IMR-90 (cell line): ENCODE measurements around the gene RPS25. TPM values are rescaled to one million over a fixed set of nuclear protein-coding genes. Genes with fewer than 3 reads are reported as not detected.
A peak's percentile ranks its signal among the peaks of the same experiment; 100 is the strongest.

Experiments
- ATAC-seq: fragments of 200-7000 bp; cut with Tn5 transposase; 2 replicates; pipeline ENCODE4 v1.9.1; 2020; ENCODE audit warnings: low read depth, mild to moderate bottlenecking, moderate library complexity
- BruUV-seq: library from RNA; stranded (reverse); fragments of 400-500 nt; replicated peaks from 2 replicates; lab custom pipeline; 2021; lab: Mats Ljungman, UMichigan
- CTCF ChIA-PET: fragments of 300-600 bp; formaldehyde crosslinking; extraction: SDS; loops from one replicate; lab custom pipeline; 2021; ENCODE audit warnings: antibody characterized with exemption; lab: Yijun Ruan, JAX
- POLR2A ChIA-PET: fragments of 300-600 bp; sonication (Branson Sonifier 250); formaldehyde crosslinking; loops from one replicate; lab custom pipeline; 2022; ENCODE audit warnings: antibody characterized with exemption; ENCODE audit not compliant: unreplicated experiment; lab: Charles Lee
- DNase-seq: peaks from one replicate; pipeline ENCODE4 v3.0.0; 2013
- H2AFZ ChIP-seq: replicated peaks from 2 replicates; pipeline ENCODE3; 2013; ENCODE audit warnings: low read length, mild to moderate bottlenecking; ENCODE audit not compliant: poor library complexity
- H2AK5ac ChIP-seq: 2 replicates; pipeline ENCODE4 v1.6.1; 2013; ENCODE audit warnings: low read depth, low read length, inconsistent platforms
- H2AK9ac ChIP-seq: replicated peaks from 2 replicates; pipeline ENCODE3; 2013; ENCODE audit warnings: mild to moderate bottlenecking, low read depth, low read length, moderate library complexity; ENCODE audit not compliant: poor library complexity
- H2BK120ac ChIP-seq: 2 replicates; pipeline ENCODE4 v1.6.1; 2013; ENCODE audit warnings: low read depth, low read length, inconsistent platforms
- H2BK15ac ChIP-seq: 3 replicates; pipeline ENCODE4 v1.6.1; 2013; ENCODE audit warnings: low read depth, low read length, inconsistent platforms
- H2BK20ac ChIP-seq: 2 replicates; pipeline ENCODE4 v1.6.1; 2013; ENCODE audit warnings: low read depth, mild to moderate bottlenecking, inconsistent platforms, low read length, moderate library complexity
- H2BK5ac ChIP-seq: 2 replicates; pipeline ENCODE4 v1.6.1; 2013; ENCODE audit warnings: mild to moderate bottlenecking, low read depth, low read length, inconsistent platforms; ENCODE audit not compliant: poor library complexity, severe bottlenecking
- H3K14ac ChIP-seq: replicated peaks from 2 replicates; pipeline ENCODE4 v1.6.1; 2013; ENCODE audit warnings: low read depth, low read length, inconsistent platforms
- H3K18ac ChIP-seq: 2 replicates; pipeline ENCODE4 v1.6.1; 2013; ENCODE audit warnings: low read depth, low read length, control low read depth
- H3K23ac ChIP-seq: 2 replicates; pipeline ENCODE4 v1.6.1; 2013; ENCODE audit warnings: low read depth, low read length, inconsistent platforms
- H3K27ac ChIP-seq: 2 replicates; pipeline ENCODE4 v1.5.1; 2013; ENCODE audit warnings: mild to moderate bottlenecking, control low read depth, low read length; ENCODE audit not compliant: insufficient read depth
- H3K27me3 ChIP-seq: 2 replicates; pipeline ENCODE4 v1.6.1; 2013; ENCODE audit warnings: low read length; ENCODE audit not compliant: control insufficient read depth, insufficient read depth
- H3K36me3 ChIP-seq: 2 replicates; pipeline ENCODE4 v1.6.1; 2013; ENCODE audit warnings: low read length, mixed read lengths; ENCODE audit not compliant: control insufficient read depth, insufficient read depth
- H3K4ac ChIP-seq: 2 replicates; pipeline ENCODE4 v1.6.1; 2013; ENCODE audit warnings: low read depth, low read length, inconsistent platforms
- H3K4me1 ChIP-seq: 2 replicates; pipeline ENCODE4 v1.6.1; 2013; ENCODE audit warnings: low read length, mixed read lengths; ENCODE audit not compliant: control insufficient read depth, insufficient read depth
- H3K4me2 ChIP-seq: 2 replicates; pipeline ENCODE4 v1.6.1; 2013; ENCODE audit warnings: low read depth, mild to moderate bottlenecking, control low read depth, low read length, moderate library complexity
- H3K4me3 ChIP-seq: 2 replicates; pipeline ENCODE4 v1.5.1; 2013; ENCODE audit warnings: low read depth, mild to moderate bottlenecking, control low read depth, low read length, moderate library complexity; ENCODE audit not compliant: insufficient read depth
- H3K56ac ChIP-seq: 2 replicates; pipeline ENCODE4 v1.6.1; 2013; ENCODE audit warnings: low read length, inconsistent platforms; ENCODE audit not compliant: insufficient read depth; ENCODE audit errors: extremely low read depth
- H3K79me1 ChIP-seq, 2 experiments: 2 replicates each; pipeline ENCODE4 v1.6.1; 2013; ENCODE audit warnings: low read length in 2 of 2, inconsistent platforms in 1 of 2, low read depth in 1 of 2
- H3K9ac ChIP-seq: 2 replicates; pipeline ENCODE4 v1.6.1; 2013; ENCODE audit warnings: low read depth, low read length, control low read depth
- H3K9me1 ChIP-seq: 2 replicates; pipeline ENCODE4 v1.6.1; 2013; ENCODE audit warnings: low read length, inconsistent platforms; ENCODE audit not compliant: insufficient read depth
- H3K9me3 ChIP-seq: 2 replicates; pipeline ENCODE4 v1.6.1; 2013; ENCODE audit warnings: low read length; ENCODE audit not compliant: control insufficient read depth, insufficient read depth
- H4K20me1 ChIP-seq: 2 replicates; pipeline ENCODE4 v1.6.1; 2013; ENCODE audit warnings: low read length, inconsistent platforms; ENCODE audit not compliant: insufficient read depth
- H4K5ac ChIP-seq: 2 replicates; pipeline ENCODE4 v1.6.1; 2013; ENCODE audit warnings: mild to moderate bottlenecking, low read depth, low read length, control low read depth
- H4K8ac ChIP-seq, 2 experiments: 2 replicates each; pipeline ENCODE4 v1.6.1; 2013; ENCODE audit warnings: low read depth in 2 of 2, low read length in 2 of 2, control low read depth in 1 of 2, inconsistent platforms in 1 of 2
- H4K91ac ChIP-seq: 2 replicates; pipeline ENCODE4 v1.6.1; 2013; ENCODE audit warnings: low read depth, low read length, inconsistent platforms; ENCODE audit not compliant: insufficient read depth
- BHLHE40 ChIP-seq: fragments of 150-350 bp; IDR thresholded peaks from 2 replicates; pipeline ENCODE4 v1.6.1; 2016; ENCODE audit warnings: mild to moderate bottlenecking, low read depth, low read length
- CTCF ChIP-seq: conservative IDR thresholded peaks from 2 replicates; pipeline ENCODE4 v1.5.1; 2012; ENCODE audit warnings: mild to moderate bottlenecking, low read depth, low read length, improper control_type of control experiment
- ELK1 ChIP-seq: fragments of 150-350 bp; IDR thresholded peaks from 2 replicates; pipeline ENCODE4 v1.6.1; 2016; ENCODE audit warnings: low read depth, mild to moderate bottlenecking, low read length, moderate library complexity, borderline replicate concordance
- FOS ChIP-seq: fragments of 150-350 bp; IDR thresholded peaks from 2 replicates; pipeline ENCODE4 v1.6.1; 2016; ENCODE audit warnings: low read depth, low read length
- MAFK ChIP-seq: IDR thresholded peaks from 2 replicates; pipeline ENCODE4 v1.6.1; 2012; ENCODE audit warnings: low read depth, low read length, improper control_type of control experiment
- MAZ ChIP-seq: IDR thresholded peaks from 2 replicates; pipeline ENCODE4 v1.6.1; 2012; ENCODE audit warnings: low read depth, mild to moderate bottlenecking, low read length, improper control_type of control experiment, moderate library complexity, borderline replicate concordance
- MXI1 ChIP-seq: IDR thresholded peaks from 2 replicates; pipeline ENCODE4 v1.6.1; 2012; ENCODE audit warnings: low read depth, mild to moderate bottlenecking, low read length, moderate library complexity, borderline replicate concordance
- NFE2L2 ChIP-seq: fragments of 150-350 bp; IDR thresholded peaks from 2 replicates; pipeline ENCODE4 v1.6.1; 2016; ENCODE audit warnings: low read depth, mild to moderate bottlenecking, low read length
- POLR2A ChIP-seq: IDR thresholded peaks from 2 replicates; pipeline ENCODE4 v1.6.1; 2012; ENCODE audit warnings: mild to moderate bottlenecking, low read depth, low read length
- SMC3 ChIP-seq: fragments of 150-350 bp; IDR thresholded peaks from 2 replicates; pipeline ENCODE4 v1.6.1; 2016; ENCODE audit warnings: low read depth, mild to moderate bottlenecking, antibody characterized with exemption, low read length, moderate library complexity
- WGBS, 2 experiments: methylation state at CpG; one replicate each; pipeline versions ENCODE4 v1.1.5 to v1.1.7; 2013; ENCODE audit warnings: missing lambda C conversion rate in 2 of 2; ENCODE audit not compliant: insufficient read length in 1 of 2; ENCODE audit errors: extremely low coverage in 2 of 2; 5-methylcytosine and 5-hydroxymethylcytosine counted together
- dilution Hi-C: fragments of 300-500 bp; cut with HindIII; formaldehyde crosslinking; loops from one replicate; pipeline ENCODE4 v1.14.3; 2018; ENCODE audit warnings: low sequenced_read_pairs; ENCODE audit not compliant: unreplicated experiment
- in situ Hi-C: fragments of 300-500 bp; cut with MboI; formaldehyde crosslinking; loops from 3 replicates; pipeline ENCODE4 v1.14.3; 2019; ENCODE audit warnings: low sequenced_read_pairs, inconsistent platforms, mixed read lengths
- intact Hi-C: fragments of 100-400 bp; cut with micrococcal nuclease; formaldehyde crosslinking; loops from 2 replicates; pipeline ENCODE4 v1.10.0; 2022
- polyA plus RNA-seq, 3 experiments: library from polyadenylated mRNA; depleted of rRNA; stranded (reverse); fragments of >200 nt; gene quantifications; 2 replicates each; pipeline ENCODE4 v1.2.3, GENCODE V29; 2012; ENCODE audit warnings: low replicate concordance in 1 of 3
- total RNA-seq: library from RNA; depleted of rRNA; stranded (reverse); fragments of >200 nt; gene quantifications from 2 replicates; pipeline ENCODE4 v1.2.3, GENCODE V29; 2012
- TF ChIP-seq, protein P1 (sequence below): fragments of 150-350 bp; IDR thresholded peaks from 2 replicates; pipeline ENCODE4 v1.6.1; 2017; ENCODE audit warnings: mild to moderate bottlenecking, antibody characterized with exemption, low read length, low read depth

The RPS25 gene
- total and polyA plus RNA-seq, 2 of the 4 experiments (the other 2 are of a cell fraction): 727 to 905 TPM

- Histone ChIP-seq H2BK5ac (peak within 1 kb of the TSS; percentile 79), H3K27ac (peak within 1 kb of the TSS; percentile 81), H3K79me1 (peaks cover 21 to 44% of the 10 kb centered on the region in 2 experiments), H3K36me3 (peaks cover 14% of the 10 kb centered on the region), H3K4me2 (peak within 1 kb of the TSS; percentile 90), H3K9ac (peak within 1 kb of the TSS; percentile 86), H3K9me1 (peaks cover 6% of the 10 kb centered on the region; the same call in 1 of the 2 replicates), H3K14ac (peak within 1 kb of the TSS; percentile 91), H2BK120ac (peak within 1 kb of the TSS; percentile 46; the same call in 1 of the 2 replicates), H4K91ac (peak within 1 kb of the TSS; percentile 71), H2AK9ac (peak within 1 kb of the TSS; percentile 74), H2AFZ (peak within 1 kb of the TSS; percentile 92), H3K4ac (peak within 1 kb of the TSS; percentile 82), H3K4me3 (peak within 1 kb of the TSS; percentile 93), H3K27me3 (no peaks in the 10 kb centered on the region), H3K56ac (peak within 1 kb of the TSS; percentile 90), H3K18ac (peak within 1 kb of the TSS; percentile 67), H2BK20ac (no peak within 1 kb of the TSS), H3K4me1 (peaks cover 7% of the 10 kb centered on the region), H2AK5ac (peak within 1 kb of the TSS; percentile 57), H3K23ac (peak within 1 kb of the TSS; percentile 84), H4K5ac (peak within 1 kb of the TSS; percentile 86), H4K20me1 (no peaks in the 10 kb centered on the region; the same call in 1 of the 2 replicates), H4K8ac (peak within 1 kb of the TSS; percentile 70 to 99), H3K9me3 (no peaks in the 10 kb centered on the region), H2BK15ac (peak within 1 kb of the TSS; percentile 42; the same call in 1 of the 3 replicates)
- ATAC-seq (peak; percentile 98), DNase-seq (peak; percentile 96)
- TSS peak; percentile 68 for BruUV-seq
- dilution Hi-C loops: no loop called here
- 1% methylated on average over 26 of the region's 49 CpGs; no CpG with 5 or more reads in 1 of the 2 experiments for WGBS, 2 experiments
- TF ChIP-seq NFE2L2: no peak
- TF ChIP-seq ELK1: no peak
- TF ChIP-seq CTCF: no peak
- peak; percentile 61; the same call in 1 of the 2 replicates for TF ChIP-seq MAZ
- peak; percentile 72 for TF ChIP-seq BHLHE40
- TF ChIP-seq MAFK: no peak
- peak; percentile 77; the same call in 1 of the 2 replicates for TF ChIP-seq FOS
- peak; percentile 72; the same call in 1 of the 2 replicates for TF ChIP-seq MXI1
- TF ChIP-seq, protein P1, sequence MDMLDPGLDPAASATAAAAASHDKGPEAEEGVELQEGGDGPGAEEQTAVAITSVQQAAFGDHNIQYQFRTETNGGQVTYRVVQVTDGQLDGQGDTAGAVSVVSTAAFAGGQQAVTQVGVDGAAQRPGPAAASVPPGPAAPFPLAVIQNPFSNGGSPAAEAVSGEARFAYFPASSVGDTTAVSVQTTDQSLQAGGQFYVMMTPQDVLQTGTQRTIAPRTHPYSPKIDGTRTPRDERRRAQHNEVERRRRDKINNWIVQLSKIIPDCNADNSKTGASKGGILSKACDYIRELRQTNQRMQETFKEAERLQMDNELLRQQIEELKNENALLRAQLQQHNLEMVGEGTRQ: peak; percentile 99
- TF ChIP-seq SMC3: no peak
- peak; percentile 47; the same call in 1 of the 2 replicates for TF ChIP-seq POLR2A
- POLR2A ChIA-PET: interaction anchor here (0.6 to 1.2 kb wide), 5 partner anchors 10 to 184 kb away, joined by 3 to 5 read pairs (median 4); partner anchors contain the start of gene HMBS
- in situ Hi-C loops: no loop called here
- CTCF ChIA-PET: interaction anchor here (1.1 to 1.5 kb wide), 2 partner anchors 32 to 270 kb away, joined by 5 read pairs; no protein-coding TSS in a partner anchor
- intact Hi-C loops: no loop called here
Measured at GRCh38 chr11:119067371-119068222, 49.5 kb upstream of the RPS25 start, which contains the start of gene VPS11. TSS of gene VPS11 (plus strand) at chr11:119067818. CDS start at chr11:119067824, 6 bp downstream.
